LNCaP clone FGC (cell line): ENCODE results near the gene AMOT.
A peak's percentile ranks its signal among the peaks of the same experiment; 100 is the strongest.

Experiments used
- DNase-seq: peaks from one replicate; pipeline ENCODE4 v3.0.0-alpha.2; 2011; ENCODE audit warnings: low read depth
- H3K4me3 ChIP-seq: 2 replicates; pipeline ENCODE4 v1.5.1; 2011; ENCODE audit warnings: mild to moderate bottlenecking, low read depth, low read length, control low read depth
- CTCF ChIP-seq: IDR thresholded peaks from 2 replicates; pipeline ENCODE4 v1.5.1; 2012; ENCODE audit warnings: mild to moderate bottlenecking; ENCODE audit not compliant: control insufficient read depth, insufficient read depth; ENCODE audit errors: extremely low read depth

AMOT gene

DNA sequence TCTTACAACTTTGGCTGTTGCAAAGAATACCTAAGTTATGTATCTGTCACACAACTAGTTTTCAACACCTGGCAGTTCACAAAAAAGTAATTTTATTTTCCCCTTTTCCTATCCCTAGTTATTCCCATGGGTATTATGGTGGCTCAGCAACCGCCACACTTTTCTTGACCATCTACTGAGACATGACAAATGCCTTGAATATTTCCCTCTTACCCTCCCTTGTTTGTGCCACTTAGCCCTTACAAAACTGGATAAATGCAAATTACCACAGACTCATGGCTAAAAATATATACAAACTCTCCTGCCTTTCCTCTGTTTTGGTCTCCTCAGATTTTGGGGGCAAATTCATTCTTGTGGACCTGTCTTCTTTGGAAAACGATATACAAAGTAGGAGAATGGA lies 72.1 kb downstream of the AMOT start:
- H3K4me3 ChIP-seq = no peak overlapping the region
- DNase-seq = no peak
- no peak for TF ChIP-seq CTCF

- H3K4me3 ChIP-seq = no peak overlapping the region
- TF ChIP-seq CTCF = no peak
- DNase-seq = no peak
Observed at GRCh38 chrX:112766774-112767173, 73.9 kb downstream of the AMOT start.

DNA sequence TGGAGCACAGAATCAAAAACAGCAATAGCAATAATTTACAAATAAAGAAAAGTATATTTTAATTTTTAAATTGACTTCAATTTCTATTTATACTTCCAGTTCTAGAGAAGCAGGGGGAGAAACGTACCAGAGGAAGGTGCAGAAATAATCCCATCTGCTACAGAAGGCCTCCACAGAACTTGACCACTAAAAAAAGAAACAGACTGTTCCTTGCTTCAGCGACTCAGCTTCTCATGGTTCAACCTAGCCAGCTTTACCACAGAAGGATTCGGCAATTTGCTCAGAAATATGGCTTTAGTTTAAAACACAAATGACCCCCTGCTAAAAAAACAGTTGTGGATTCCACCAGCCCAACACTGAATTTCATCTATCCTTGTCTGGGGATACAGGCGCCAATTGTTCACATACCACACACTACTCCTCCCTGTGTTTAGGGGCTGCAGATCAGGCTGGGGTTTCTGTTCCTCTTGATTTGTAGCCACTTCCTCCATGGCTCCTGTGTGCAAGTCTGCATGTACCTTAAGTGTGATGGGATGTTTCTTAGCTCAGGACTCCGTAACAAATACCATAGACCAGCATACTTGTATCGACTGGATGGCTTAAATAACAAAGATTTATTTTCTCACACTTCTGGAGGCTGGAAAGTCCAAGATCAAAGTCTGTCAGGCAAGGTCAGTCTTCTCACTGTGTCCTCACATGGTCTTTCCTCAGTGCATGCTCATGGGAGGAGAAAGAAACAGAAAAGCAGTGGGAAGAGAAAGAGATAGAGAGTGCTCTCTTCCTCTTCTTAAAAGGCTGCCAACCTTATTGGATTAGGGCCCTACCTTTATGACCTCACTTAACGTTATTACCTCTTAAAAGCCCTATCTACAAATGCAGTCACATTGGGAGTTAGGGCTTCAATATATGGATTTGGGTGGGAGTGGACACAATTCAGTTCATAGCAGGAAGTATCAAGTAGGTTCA lies 79.1 kb downstream of the AMOT start:
- TF ChIP-seq CTCF = no peak
- no peak for DNase-seq
- H3K4me3 ChIP-seq = no peak overlapping the region

GRCh38 chrX:112760697-112761096 lies 79.9 kb downstream of the AMOT start:
- H3K4me3 ChIP-seq = no peak overlapping the region
- DNase-seq = no peak
- 0 out of 2 replicates have a peak, but pooled peaks have one; percentile 7 for TF ChIP-seq CTCF

- DNase-seq = no peak
- H3K4me3 ChIP-seq = no peak overlapping the region
- TF ChIP-seq CTCF = no peak
Observed at GRCh38 chrX:112759966-112760365, 80.7 kb downstream of the AMOT start.

DNA sequence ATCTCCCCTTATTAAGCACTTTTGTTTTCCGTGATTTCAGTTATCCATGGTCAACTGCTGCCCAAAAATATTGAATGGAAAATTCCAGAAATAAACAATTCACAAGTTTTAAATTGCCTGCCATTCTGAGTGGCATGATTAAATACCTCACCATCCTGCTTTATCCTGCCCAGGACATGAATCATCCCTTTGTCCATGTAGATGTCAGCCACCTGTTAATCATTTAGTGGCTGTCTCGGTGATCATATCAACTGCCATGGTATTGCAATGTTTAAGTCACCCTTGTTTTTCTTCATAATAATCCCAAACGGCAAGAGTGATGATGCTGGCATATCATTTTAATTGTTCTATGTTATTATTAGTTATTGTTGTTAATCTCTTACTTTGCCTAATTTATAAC lies 81.1 kb downstream of the AMOT start:
- H3K4me3 ChIP-seq = no peak overlapping the region
- TF ChIP-seq CTCF = no peak
- DNase-seq = no peak
